IMR-90 (cell line): ENCODE measurements around the gene PRSS56.

ENCODE experiments used
- BHLHE40 ChIP-seq: fragments of 150-350 bp; IDR thresholded peaks from 2 replicates; pipeline ENCODE4 v1.6.1; 2016; ENCODE audit warnings: mild to moderate bottlenecking, low read depth, low read length
- CEBPB ChIP-seq: IDR thresholded peaks from 2 replicates; pipeline ENCODE4 v1.6.1; 2012; ENCODE audit warnings: low read depth, low read length, improper control_type of control experiment
- CHD1 ChIP-seq: IDR thresholded peaks from 2 replicates; pipeline ENCODE4 v1.6.1; 2012; ENCODE audit warnings: low read depth, low read length, improper control_type of control experiment
- FOS ChIP-seq: fragments of 150-350 bp; IDR thresholded peaks from 2 replicates; pipeline ENCODE4 v1.6.1; 2016; ENCODE audit warnings: low read depth, low read length
- MAZ ChIP-seq: IDR thresholded peaks from 2 replicates; pipeline ENCODE4 v1.6.1; 2012; ENCODE audit warnings: low read depth, mild to moderate bottlenecking, low read length, improper control_type of control experiment, moderate library complexity, borderline replicate concordance
- MXI1 ChIP-seq: IDR thresholded peaks from 2 replicates; pipeline ENCODE4 v1.6.1; 2012; ENCODE audit warnings: low read depth, mild to moderate bottlenecking, low read length, moderate library complexity, borderline replicate concordance
- POLR2A ChIP-seq: IDR thresholded peaks from 2 replicates; pipeline ENCODE4 v1.6.1; 2012; ENCODE audit warnings: mild to moderate bottlenecking, low read depth, low read length
- RAD21 ChIP-seq: IDR thresholded peaks from 2 replicates; pipeline ENCODE4 v1.6.1; 2012; ENCODE audit warnings: low read length, improper control_type of control experiment
- RFX5 ChIP-seq: IDR thresholded peaks from 2 replicates; pipeline ENCODE4 v1.8.0; 2012; ENCODE audit warnings: low read depth, mild to moderate bottlenecking, low read length, moderate library complexity
- SMC3 ChIP-seq: fragments of 150-350 bp; IDR thresholded peaks from 2 replicates; pipeline ENCODE4 v1.6.1; 2016; ENCODE audit warnings: low read depth, mild to moderate bottlenecking, antibody characterized with exemption, low read length, moderate library complexity
- TF ChIP-seq, protein P1 (sequence below): conservative IDR thresholded peaks from 2 replicates; pipeline ENCODE4 v1.5.1; 2012; ENCODE audit warnings: mild to moderate bottlenecking, low read depth, low read length, improper control_type of control experiment
- TF ChIP-seq, protein P2 (sequence below): fragments of 150-350 bp; IDR thresholded peaks from 2 replicates; pipeline ENCODE4 v1.6.1; 2017; ENCODE audit warnings: mild to moderate bottlenecking, antibody characterized with exemption, low read length, low read depth

DNA sequence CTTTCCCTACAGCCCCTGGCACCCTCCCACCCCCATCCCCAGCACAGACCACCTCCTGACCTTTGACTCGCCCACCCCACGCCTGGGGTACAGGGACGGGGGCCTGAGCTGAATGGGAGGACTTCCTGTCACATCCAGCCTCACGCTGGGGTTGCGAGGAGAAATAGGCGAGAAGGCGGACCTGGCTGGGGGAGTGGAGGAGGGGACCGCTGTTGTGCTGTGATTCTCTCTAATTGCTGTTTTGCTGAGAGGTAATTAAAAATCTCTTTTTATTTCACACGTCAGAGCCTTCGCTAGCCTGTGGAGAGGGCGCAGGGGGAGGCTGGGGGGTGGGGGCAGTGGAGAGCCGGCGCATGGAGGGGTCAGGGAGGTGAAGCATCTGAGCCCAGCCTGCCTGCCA is 22.8 kb upstream of the PRSS56 start:
- TF ChIP-seq POLR2A, result no peak
- TF ChIP-seq, protein P1, sequence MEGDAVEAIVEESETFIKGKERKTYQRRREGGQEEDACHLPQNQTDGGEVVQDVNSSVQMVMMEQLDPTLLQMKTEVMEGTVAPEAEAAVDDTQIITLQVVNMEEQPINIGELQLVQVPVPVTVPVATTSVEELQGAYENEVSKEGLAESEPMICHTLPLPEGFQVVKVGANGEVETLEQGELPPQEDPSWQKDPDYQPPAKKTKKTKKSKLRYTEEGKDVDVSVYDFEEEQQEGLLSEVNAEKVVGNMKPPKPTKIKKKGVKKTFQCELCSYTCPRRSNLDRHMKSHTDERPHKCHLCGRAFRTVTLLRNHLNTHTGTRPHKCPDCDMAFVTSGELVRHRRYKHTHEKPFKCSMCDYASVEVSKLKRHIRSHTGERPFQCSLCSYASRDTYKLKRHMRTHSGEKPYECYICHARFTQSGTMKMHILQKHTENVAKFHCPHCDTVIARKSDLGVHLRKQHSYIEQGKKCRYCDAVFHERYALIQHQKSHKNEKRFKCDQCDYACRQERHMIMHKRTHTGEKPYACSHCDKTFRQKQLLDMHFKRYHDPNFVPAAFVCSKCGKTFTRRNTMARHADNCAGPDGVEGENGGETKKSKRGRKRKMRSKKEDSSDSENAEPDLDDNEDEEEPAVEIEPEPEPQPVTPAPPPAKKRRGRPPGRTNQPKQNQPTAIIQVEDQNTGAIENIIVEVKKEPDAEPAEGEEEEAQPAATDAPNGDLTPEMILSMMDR, result no peak
- TF ChIP-seq FOS, result no peak
- TF ChIP-seq, protein P2, sequence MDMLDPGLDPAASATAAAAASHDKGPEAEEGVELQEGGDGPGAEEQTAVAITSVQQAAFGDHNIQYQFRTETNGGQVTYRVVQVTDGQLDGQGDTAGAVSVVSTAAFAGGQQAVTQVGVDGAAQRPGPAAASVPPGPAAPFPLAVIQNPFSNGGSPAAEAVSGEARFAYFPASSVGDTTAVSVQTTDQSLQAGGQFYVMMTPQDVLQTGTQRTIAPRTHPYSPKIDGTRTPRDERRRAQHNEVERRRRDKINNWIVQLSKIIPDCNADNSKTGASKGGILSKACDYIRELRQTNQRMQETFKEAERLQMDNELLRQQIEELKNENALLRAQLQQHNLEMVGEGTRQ, result no peak
- TF ChIP-seq SMC3, result no peak
- TF ChIP-seq CEBPB, result no peak
- TF ChIP-seq CHD1, result no peak
- TF ChIP-seq MXI1, result no peak
- no peak for TF ChIP-seq RAD21
- TF ChIP-seq RFX5, result no peak
- TF ChIP-seq BHLHE40, result no peak
- no peak for TF ChIP-seq MAZ
